B cell (primary cell): ENCODE measurements around the gene CITED4. TPM values are rescaled to one million over a fixed set of nuclear protein-coding genes. Genes with fewer than 3 reads are reported as not detected.

ENCODE experiments used
- ATAC-seq: fragments of 200-7000 bp; cut with Tn5 transposase; one replicate; pipeline ENCODE4 v1.10.0; 2021; ENCODE audit warnings: low read depth, mild to moderate bottlenecking, moderate number of reproducible peaks, moderate library complexity
- CTCF ChIA-PET: fragments of 350-600 bp; sonication (Branson Sonifier 250); formaldehyde crosslinking; loops from one replicate; lab custom pipeline; 2021; ENCODE audit warnings: antibody characterized with exemption, inconsistent platforms; lab: Charles Lee
- POLR2A ChIA-PET: fragments of 350-600 bp; sonication (Branson Sonifier 250); formaldehyde crosslinking; loops from one replicate; lab custom pipeline; 2021; ENCODE audit warnings: antibody characterized with exemption; lab: Charles Lee
- DNase-seq: peaks from one replicate; pipeline ENCODE4 v3.0.0; 2013
- H2AFZ ChIP-seq: 2 replicates; pipeline ENCODE4 v1.6.1; 2012; ENCODE audit warnings: mild to moderate bottlenecking, low read depth, low read length; ENCODE audit not compliant: insufficient read depth, poor library complexity, severe bottlenecking
- H3K27ac ChIP-seq, 2 donors: 1 replicate in 1 of 2; 2 replicates in 1 of 2; pipeline ENCODE4 v1.5.1; 2012 to 2013; ENCODE audit warnings: low read length in 2 of 2, mild to moderate bottlenecking in 2 of 2, moderate library complexity in 1 of 2
- H3K27me3 ChIP-seq, 4 experiments: fragments of 200-600 bp in 1 of 4; sonication (generic) in 1 of 4; replicated peaks in 1 of 4; 1 replicate in 2 of 4; 2 replicates in 2 of 4; pipeline versions ENCODE4 v1.6.1 to v1.7.0; 2013 to 2016; ENCODE audit warnings: low read length in 3 of 4, mild to moderate bottlenecking in 2 of 4, mixed read lengths in 1 of 4, moderate library complexity in 1 of 4; ENCODE audit not compliant: insufficient read depth in 4 of 4, control insufficient read depth in 3 of 4; ENCODE audit errors: control extremely low read depth in 1 of 4
- H3K36me3 ChIP-seq, 2 experiments: replicated peaks in 1 of 2; 1 replicate in 1 of 2; 2 replicates in 1 of 2; pipeline versions ENCODE4 v1.6.1 to v1.7.1; 2013; ENCODE audit warnings: low read length in 1 of 2; ENCODE audit not compliant: insufficient read depth in 2 of 2, control insufficient read depth in 1 of 2; ENCODE audit errors: control extremely low read depth in 1 of 2, extremely low read depth in 1 of 2
- H3K4me1 ChIP-seq, 2 donors: fragments of 200-600 bp in 1 of 2; sonication (generic) in 1 of 2; 1 replicate in 1 of 2; 2 replicates in 1 of 2; pipeline versions ENCODE4 v1.5.1 to v1.6.1; 2013 to 2017; ENCODE audit warnings: low read length in 2 of 2; ENCODE audit not compliant: control insufficient read depth in 2 of 2, insufficient read depth in 2 of 2
- H3K4me2 ChIP-seq: replicated peaks from 2 replicates; pipeline ENCODE3; 2012; ENCODE audit warnings: mild to moderate bottlenecking, low read depth, low read length; ENCODE audit not compliant: poor library complexity, severe bottlenecking
- H3K4me3 ChIP-seq, 5 experiments: fragments of 200-600 bp in 1 of 5; sonication (generic) in 1 of 5; 1 replicate in 3 of 5; 2 replicates in 2 of 5; pipeline versions ENCODE4 v1.5.1 to v1.7.0; 2011 to 2016; ENCODE audit warnings: low read length in 4 of 5, mild to moderate bottlenecking in 4 of 5, low read depth in 2 of 5, control low read depth in 1 of 5, moderate library complexity in 1 of 5; ENCODE audit not compliant: insufficient read depth in 1 of 5; ENCODE audit errors: control extremely low read depth in 1 of 5, extremely low read depth in 1 of 5
- H3K79me2 ChIP-seq: fragments of 200-600 bp; sonication (generic); one replicate; pipeline ENCODE4 v1.6.0; 2016; ENCODE audit warnings: low read length; ENCODE audit not compliant: control insufficient read depth, insufficient read depth
- H3K9ac ChIP-seq: fragments of 200-600 bp; sonication (generic); 2 replicates; pipeline ENCODE4 v1.6.1; 2017; ENCODE audit warnings: mild to moderate bottlenecking, low read length, moderate library complexity
- H3K9me3 ChIP-seq, 3 donors: one replicate each; pipeline versions ENCODE4 v1.6.1 to v1.7.1; 2013; ENCODE audit warnings: low read length in 2 of 3; ENCODE audit not compliant: control insufficient read depth in 2 of 3, insufficient read depth in 1 of 3; ENCODE audit errors: control extremely low read depth in 1 of 3
- H4K20me1 ChIP-seq: 2 replicates; pipeline ENCODE4 v1.6.0; 2012; ENCODE audit warnings: mild to moderate bottlenecking, low read length; ENCODE audit not compliant: insufficient read depth, control insufficient read depth, poor library complexity, severe bottlenecking
- H3K27ac Mint-ChIP-seq: one replicate; pipeline ENCODE4 v1.8.0; 2021; ENCODE audit warnings: mixed read lengths
- H3K27me3 Mint-ChIP-seq: one replicate; pipeline ENCODE4 v1.8.0; 2021; ENCODE audit warnings: mixed read lengths
- H3K4me1 Mint-ChIP-seq: one replicate; pipeline ENCODE4 v1.8.0; 2021; ENCODE audit warnings: mixed read lengths
- H3K4me3 Mint-ChIP-seq: one replicate; pipeline ENCODE4 v1.8.0; 2021; ENCODE audit warnings: mixed read lengths
- H3K9me3 Mint-ChIP-seq: one replicate; pipeline ENCODE4 v1.8.0; 2022; ENCODE audit warnings: mixed read lengths; ENCODE audit not compliant: insufficient read depth
- EZH2 ChIP-seq: IDR thresholded peaks from 2 replicates; pipeline ENCODE4 v1.6.1; 2012; ENCODE audit warnings: borderline replicate concordance, low read depth, mild to moderate bottlenecking, moderate library complexity, low read length; ENCODE audit not compliant: insufficient read depth, poor library complexity, severe bottlenecking
- WGBS: methylation state at CpG from one replicate; pipeline ENCODE4 v1.1.5; 2013; ENCODE audit warnings: missing lambda C conversion rate; ENCODE audit not compliant: insufficient coverage; 5-methylcytosine and 5-hydroxymethylcytosine counted together
- intact Hi-C: fragments of 100-400 bp; cut with micrococcal nuclease; formaldehyde crosslinking; loops from one replicate; pipeline ENCODE4 v1.10.0; 2022
- polyA plus RNA-seq: library from polyadenylated mRNA; depleted of rRNA; stranded (reverse); fragments of >200 nt; gene quantifications from 2 replicates; pipeline ENCODE4 v1.2.3, GENCODE V29; 2012
- total RNA-seq, 2 donors: library from RNA; stranded (reverse); fragments of 120-200 nt in 1 of 2; gene quantifications; 1 replicate in 1 of 2; 2 replicates in 1 of 2; pipeline versions ENCODE4 v1.2.3 to v1.2.4, GENCODE V29; 2013 to 2022
- TF ChIP-seq, protein P1 (sequence below): fragments of 200-600 bp; IDR thresholded peaks from one replicate; pipeline ENCODE4 v1.8.0; 2022; ENCODE audit warnings: antibody characterized with exemption, mild to moderate bottlenecking

Gene CITED4
- total and polyA plus RNA-seq, 2 donors (not counting 1 experiment from before 2014, with no cell fraction given), result 3.2 to 5.6 TPM

DNA sequence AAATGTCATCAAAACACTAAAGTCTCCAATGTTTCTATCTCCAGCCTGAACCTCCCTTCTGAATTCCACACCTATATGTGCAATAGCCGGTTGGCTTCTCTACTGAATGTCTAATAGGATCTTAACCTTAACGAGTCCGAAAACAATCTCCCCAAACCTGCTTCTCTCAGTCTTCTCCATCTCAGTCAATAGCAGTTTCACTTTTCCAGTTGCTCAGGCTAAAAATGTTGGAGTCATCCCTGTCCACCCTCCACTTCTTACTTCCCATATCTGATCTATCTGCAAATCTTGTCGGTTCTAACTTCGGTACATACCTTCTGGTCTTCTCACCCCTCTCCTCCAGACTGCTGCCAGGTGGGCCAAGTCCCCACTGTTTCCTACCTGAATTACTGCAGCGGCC, 25.5 kb upstream of the CITED4 start:
- Histone ChIP-seq H3K79me2 (no peaks in the 10 kb centered on the region), H3K4me1 (no peaks in the 10 kb centered on the region), H4K20me1 (no peaks in the 10 kb centered on the region), H3K27me3 (peaks cover 0 to 18% (median 4%) of the 10 kb centered on the region in 4 experiments), H3K4me2 (no peak overlapping the region), H3K36me3 (no peaks in the 10 kb centered on the region), H2AFZ (no peak overlapping the region), H3K27ac (no peak overlapping the region), H3K4me3 (no peak overlapping the region), H3K9ac (no peak overlapping the region), H3K9me3 (peaks cover 0 to 7% (median 6%) of the 10 kb centered on the region in 3 donors)
- ATAC-seq (no peak), DNase-seq (no peak)
- Mint-ChIP-seq H3K9me3 (peaks cover 2% of the 10 kb centered on the region), H3K4me1 (peaks cover 3% of the 10 kb centered on the region), H3K27ac (no peak overlapping the region), H3K27me3 (peaks cover 52% of the 10 kb centered on the region), H3K4me3 (no peak overlapping the region)
- CTCF ChIA-PET, result interaction anchor here (1.1 kb wide), 1 partner anchor 10 kb away, joined by 3 read pairs; no protein-coding TSS in a partner anchor
- 97% methylated on average over 6 of the region's 6 CpGs for WGBS
- intact Hi-C loops, result no loop called here
- no peak for TF ChIP-seq EZH2
- TF ChIP-seq, protein P1, sequence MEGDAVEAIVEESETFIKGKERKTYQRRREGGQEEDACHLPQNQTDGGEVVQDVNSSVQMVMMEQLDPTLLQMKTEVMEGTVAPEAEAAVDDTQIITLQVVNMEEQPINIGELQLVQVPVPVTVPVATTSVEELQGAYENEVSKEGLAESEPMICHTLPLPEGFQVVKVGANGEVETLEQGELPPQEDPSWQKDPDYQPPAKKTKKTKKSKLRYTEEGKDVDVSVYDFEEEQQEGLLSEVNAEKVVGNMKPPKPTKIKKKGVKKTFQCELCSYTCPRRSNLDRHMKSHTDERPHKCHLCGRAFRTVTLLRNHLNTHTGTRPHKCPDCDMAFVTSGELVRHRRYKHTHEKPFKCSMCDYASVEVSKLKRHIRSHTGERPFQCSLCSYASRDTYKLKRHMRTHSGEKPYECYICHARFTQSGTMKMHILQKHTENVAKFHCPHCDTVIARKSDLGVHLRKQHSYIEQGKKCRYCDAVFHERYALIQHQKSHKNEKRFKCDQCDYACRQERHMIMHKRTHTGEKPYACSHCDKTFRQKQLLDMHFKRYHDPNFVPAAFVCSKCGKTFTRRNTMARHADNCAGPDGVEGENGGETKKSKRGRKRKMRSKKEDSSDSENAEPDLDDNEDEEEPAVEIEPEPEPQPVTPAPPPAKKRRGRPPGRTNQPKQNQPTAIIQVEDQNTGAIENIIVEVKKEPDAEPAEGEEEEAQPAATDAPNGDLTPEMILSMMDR, result no peak
- POLR2A ChIA-PET, result no interaction called here

DNA sequence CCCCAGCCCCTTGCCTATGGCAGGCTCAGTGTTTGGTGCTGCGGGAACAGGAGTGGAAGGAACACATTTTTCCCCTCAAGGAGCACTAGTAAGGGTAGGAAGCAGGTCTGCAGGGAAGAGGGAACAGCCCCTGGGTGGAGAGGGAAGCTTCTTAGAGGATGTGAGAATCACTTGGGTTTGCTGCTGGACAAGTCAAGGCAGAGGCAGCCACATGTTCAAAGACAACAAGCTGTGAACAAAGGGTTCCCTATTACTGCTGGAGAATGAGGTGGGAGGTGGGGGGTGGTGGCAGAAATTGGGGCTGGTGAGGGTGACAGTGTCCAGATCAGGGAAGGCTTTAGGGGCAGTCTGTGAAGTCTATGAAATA, 24.8 kb upstream of the CITED4 start:
- H3K9me3 ChIP-seq, result peaks cover 0 to 11% (median 8%) of the 10 kb centered on the region in 3 donors
- Mint-ChIP-seq H3K27me3 (peaks cover 56% of the 10 kb centered on the region), H3K9me3 (peaks cover 2% of the 10 kb centered on the region), H3K4me1 (peaks cover 3% of the 10 kb centered on the region), H3K4me3 (no peak overlapping the region), H3K27ac (no peak overlapping the region)
- no peaks in the 10 kb centered on the region for H3K79me2 ChIP-seq
- H4K20me1 ChIP-seq, result no peaks in the 10 kb centered on the region
- ChIA-PET CTCF (interaction anchor here (1.1 kb wide), 1 partner anchor 10 kb away, joined by 3 read pairs; no protein-coding TSS in a partner anchor), POLR2A (no interaction called here)
- H3K27ac ChIP-seq, result no peak overlapping the region
- H3K36me3 ChIP-seq, result no peaks in the 10 kb centered on the region
- peaks cover 0 to 20% (median 4%) of the 10 kb centered on the region in 4 experiments for H3K27me3 ChIP-seq
- H3K4me1 ChIP-seq, result no peaks in the 10 kb centered on the region
- ATAC-seq (no peak), DNase-seq (no peak)
- H3K4me3 ChIP-seq, result no peak overlapping the region
- no peak overlapping the region for H3K4me2 ChIP-seq
- TF ChIP-seq, protein P1, result no peak
- TF ChIP-seq EZH2, result no peak
- no CpG with 5 or more reads among the region's 1 CpG for WGBS
- H2AFZ ChIP-seq, result no peak overlapping the region
- intact Hi-C loops, result no loop called here
- H3K9ac ChIP-seq, result no peak overlapping the region
